GM18520 (cell line): ENCODE results near the gene IER5.

ENCODE experiments used
- ATAC-seq: cut with Tn5 transposase; IDR thresholded peaks from one replicate; pipeline ENCODE4 v1.9.1; 2021; ENCODE audit not compliant: unreplicated experiment

The IER5 gene

DNA sequence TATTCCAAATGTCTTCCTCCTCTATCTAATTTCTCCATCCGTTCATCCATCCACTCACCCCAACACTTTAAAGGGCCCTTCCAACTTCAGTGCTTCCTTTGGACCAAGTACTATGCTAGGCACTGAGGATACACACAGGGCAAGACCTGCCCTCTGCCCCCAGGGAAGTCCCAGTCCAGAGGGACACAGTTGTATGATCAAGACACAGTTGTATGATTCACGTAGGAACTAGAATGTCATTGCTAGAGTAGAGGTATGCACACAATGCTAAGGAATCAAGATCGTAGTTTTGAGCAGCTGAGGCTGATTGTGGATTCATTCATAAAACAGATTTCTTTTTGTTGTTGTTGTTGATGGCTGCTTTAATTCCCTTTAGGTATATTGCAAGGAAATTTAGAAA is 11.6 kb upstream of the IER5 start:
- no peak for ATAC-seq

- ATAC-seq = no peak
These were observed 10.8 kb upstream of the IER5 start for GRCh38 chr1:181077576-181078242.

DNA sequence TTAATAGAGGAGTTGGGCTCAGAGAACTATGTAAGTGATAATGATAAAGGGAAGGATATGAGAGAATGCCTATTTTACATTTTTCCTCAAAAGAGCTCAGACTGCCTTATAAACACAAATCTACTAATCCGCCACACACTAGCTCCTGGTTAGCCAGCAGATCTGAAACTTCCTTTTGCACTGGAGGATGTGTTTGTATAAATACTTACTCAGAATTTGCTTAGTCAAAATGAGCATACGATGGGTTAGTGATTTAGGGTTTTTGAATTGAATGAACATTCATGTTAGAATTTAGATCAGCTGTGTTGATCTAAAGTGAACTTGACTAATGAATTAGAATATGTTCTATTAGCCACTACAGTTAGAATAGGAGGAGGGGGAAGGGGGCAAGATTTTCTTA is 9.1 kb upstream of the IER5 start:
- no peak for ATAC-seq

GRCh38 chr1:181079920-181080319 is 8.6 kb upstream of the IER5 start:
- ATAC-seq = no peak

GRCh38 chr1:181080556-181080955 is 7.9 kb upstream of the IER5 start:
- no peak for ATAC-seq

DNA sequence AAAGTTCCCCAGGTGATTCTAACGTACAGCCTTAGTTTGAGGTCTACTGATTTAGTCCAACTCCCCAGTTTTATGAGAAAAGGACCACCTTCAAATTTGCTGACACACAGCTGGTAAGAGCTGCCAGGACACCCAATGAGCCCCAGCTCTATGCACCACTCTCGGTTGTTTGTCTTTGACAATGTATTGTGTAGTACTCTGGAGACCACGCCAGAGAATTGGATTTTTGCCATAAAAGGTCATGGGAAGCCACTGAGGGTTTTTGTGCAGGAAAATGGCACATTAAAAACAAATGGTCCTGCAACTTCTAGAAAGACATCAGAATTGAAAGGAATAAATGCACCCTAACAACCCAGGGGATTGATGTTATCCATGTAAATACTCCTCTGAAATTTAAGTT is 7.1 kb upstream of the IER5 start:
- ATAC-seq = no peak

DNA sequence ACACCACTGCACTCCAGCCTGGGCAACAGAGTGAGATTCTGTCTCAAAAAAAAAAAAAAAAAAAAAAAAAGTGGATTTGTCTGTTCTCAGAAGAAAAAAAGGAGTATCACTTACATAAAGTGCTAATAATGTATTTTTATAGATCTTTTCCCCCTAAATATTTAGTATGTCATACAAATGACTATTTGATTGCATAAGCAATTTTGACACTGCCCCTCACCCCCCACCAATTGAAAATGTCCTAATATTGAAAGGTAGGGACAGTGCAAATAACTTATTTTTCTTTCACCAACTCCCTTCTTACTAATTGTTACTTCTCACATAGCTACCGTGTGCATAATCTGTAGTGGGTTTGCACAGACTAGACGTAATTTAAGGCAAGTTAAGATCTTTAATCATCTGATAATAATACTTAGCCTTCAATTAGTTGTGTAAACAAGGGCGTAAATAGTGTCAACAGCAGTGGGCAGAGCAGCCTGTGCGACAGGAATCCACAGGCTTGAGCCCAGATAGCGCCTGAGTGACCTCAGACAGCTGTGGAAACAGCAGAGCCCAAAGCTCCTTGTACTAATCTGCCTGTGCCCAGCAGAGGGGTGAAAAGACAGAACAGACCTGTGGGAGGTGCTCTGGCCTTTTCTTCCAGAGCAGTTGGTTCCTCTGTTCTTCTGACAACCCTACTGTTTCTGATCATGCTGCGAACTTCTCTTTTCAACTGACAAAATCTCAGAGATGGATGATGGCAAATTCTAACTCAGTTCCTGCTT is 4.5 kb upstream of the IER5 start:
- ATAC-seq = no peak

GRCh38 chr1:181084606-181084969 is 3.9 kb upstream of the IER5 start:
- no peak for ATAC-seq

DNA sequence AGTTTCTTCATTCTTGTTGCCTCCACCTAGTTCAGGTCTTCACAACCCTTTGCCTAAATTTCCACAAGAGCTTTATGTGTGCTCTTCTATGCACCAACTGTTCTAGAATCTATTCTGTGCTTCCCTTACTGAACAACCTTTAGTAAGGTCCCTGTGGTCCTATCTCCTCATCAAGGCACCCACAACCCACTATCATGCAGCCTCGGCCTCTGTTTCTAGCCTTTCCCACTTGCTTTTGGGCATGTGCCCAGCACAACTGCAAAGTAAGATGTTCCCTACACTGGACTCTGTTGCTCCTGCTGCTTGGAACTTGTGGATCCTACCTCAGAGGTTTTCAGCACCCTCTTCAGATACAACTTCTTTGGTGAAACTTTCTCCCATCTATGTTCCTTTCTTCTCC is 2.4 kb upstream of the IER5 start:
- ATAC-seq = no peak

- no peak for ATAC-seq
These were observed 1.6 kb upstream of the IER5 start for GRCh38 chr1:181086926-181087325.

- ATAC-seq = no peak
These were observed 1.0 kb upstream of the IER5 start for GRCh38 chr1:181087400-181087901.

- peak; percentile 4 for ATAC-seq
These were observed 646 bp downstream of the IER5 start for GRCh38 chr1:181089017-181089675.

- no peak for ATAC-seq
These were observed 1.4 kb downstream of the IER5 start for GRCh38 chr1:181089676-181090544.

GRCh38 chr1:181090641-181091126 is 2.2 kb downstream of the IER5 start:
- ATAC-seq = no peak

DNA sequence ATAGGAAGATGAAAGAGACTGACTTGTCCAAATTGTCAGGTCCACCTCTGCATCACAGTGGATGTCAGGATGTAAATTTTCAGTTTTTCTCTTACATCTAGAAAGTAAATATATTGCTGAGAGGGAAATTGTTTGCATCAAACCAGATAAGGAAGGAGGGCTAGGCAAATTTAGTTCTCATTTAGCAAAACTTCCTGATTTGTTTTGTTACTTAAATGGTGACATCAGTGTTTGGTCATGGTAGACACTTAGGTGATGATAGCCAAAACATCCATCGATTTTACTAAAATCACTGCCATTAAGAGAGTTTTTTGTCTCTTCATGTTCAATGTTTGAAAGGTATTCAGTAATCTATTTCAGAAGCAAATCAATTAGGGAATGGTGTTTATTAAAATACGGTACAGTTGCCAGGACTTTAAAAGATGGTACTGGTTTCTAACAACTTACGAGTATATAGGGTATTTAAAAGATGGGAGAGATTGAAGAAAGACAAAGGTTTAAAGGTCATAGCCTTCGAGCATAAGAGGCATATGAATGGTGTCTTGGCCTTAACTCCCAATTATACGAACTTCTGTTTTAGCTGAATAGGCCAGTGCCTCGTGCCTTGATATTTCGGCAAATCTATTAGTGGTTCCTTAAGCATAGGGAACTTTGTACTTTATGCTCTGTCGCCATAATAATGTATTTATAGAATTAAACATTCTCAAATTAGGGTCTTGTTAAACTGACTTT is 3.0 kb downstream of the IER5 start:
- ATAC-seq = no peak

DNA sequence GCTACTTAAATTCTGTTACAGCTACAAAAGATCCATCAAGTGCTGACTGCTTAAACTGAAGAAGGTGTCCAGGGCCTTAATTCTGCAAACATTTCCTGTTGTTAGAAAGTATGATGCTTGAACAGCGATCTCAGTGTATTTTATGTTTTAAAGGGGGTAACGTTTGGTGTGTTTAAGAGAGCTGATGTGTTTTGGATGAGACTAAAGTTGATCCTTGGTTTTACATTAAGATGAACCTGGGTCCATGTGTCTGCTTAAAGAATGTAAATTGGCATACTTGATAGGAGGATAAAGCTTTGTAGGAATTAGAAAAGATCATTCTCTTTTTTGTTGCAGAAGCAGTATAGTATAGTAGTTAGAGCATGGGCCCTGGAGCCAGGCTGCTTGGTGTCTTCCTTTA is 3.6 kb downstream of the IER5 start:
- ATAC-seq = no peak

- ATAC-seq = no peak
These were observed 4.5 kb downstream of the IER5 start for GRCh38 chr1:181092883-181093458.

GRCh38 chr1:181094416-181095212 is 6.1 kb downstream of the IER5 start:
- no peak for ATAC-seq

DNA sequence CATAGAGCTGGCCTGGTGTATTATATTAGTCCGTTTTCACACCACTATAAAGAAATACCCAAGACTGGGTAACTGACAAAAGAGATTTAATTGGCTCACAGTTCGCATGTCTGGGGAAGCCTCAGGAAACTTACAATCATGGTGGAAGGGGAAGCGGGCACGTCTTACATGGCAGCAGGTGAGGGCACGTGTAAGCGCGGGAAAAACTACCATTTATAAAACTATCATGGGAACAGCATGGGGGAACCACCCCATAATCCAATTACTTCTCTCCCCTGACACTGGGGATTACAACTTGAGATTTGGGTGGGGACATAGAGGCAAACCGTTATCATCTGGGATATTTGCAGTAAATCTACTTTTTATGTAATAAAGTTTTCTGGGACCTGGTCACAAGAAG is 6.8 kb downstream of the IER5 start:
- no peak for ATAC-seq
